NCI-H1436 (cell line): ENCODE measurements around the gene RNF223.
"Not testable (repeated sequence)": the region's sequence is repeated elsewhere in the genome, so short reads cannot be mapped to it uniquely, and the experiment has no call there.

ENCODE experiments used
- DNase-seq: peaks from one replicate; lab custom pipeline; 2025; lab: John Stamatoyannopoulos, UW

RNF223 gene

GRCh38 chr1:1059494-1060280 lies 14.4 kb downstream of the RNF223 start:
- peak; percentile 76 for DNase-seq

GRCh38 chr1:1058921-1059493 lies 15.1 kb downstream of the RNF223 start:
- no peak for DNase-seq

- DNase-seq: no peak
Measured at GRCh38 chr1:1058088-1058905, 15.8 kb downstream of the RNF223 start.

GRCh38 chr1:1057769-1058087 lies 16.4 kb downstream of the RNF223 start:
- DNase-seq: not testable (repeated sequence)

- DNase-seq: no peak
Measured at GRCh38 chr1:1055841-1056736, 18.0 kb downstream of the RNF223 start.

GRCh38 chr1:1054971-1055370 lies 19.1 kb downstream of the RNF223 start:
- no peak for DNase-seq

- DNase-seq: no peak
Measured at GRCh38 chr1:1054099-1054700, 19.9 kb downstream of the RNF223 start.

GRCh38 chr1:1053682-1054081 lies 20.4 kb downstream of the RNF223 start:
- no peak for DNase-seq

GRCh38 chr1:1053022-1053421 lies 21.1 kb downstream of the RNF223 start:
- no peak for DNase-seq

- DNase-seq: no peak
Measured at GRCh38 chr1:1052003-1052840, 21.9 kb downstream of the RNF223 start.

- DNase-seq: no peak
Measured at GRCh38 chr1:1051127-1051810, 22.8 kb downstream of the RNF223 start.

- DNase-seq: no peak
Measured at GRCh38 chr1:1050577-1051052, 23.5 kb downstream of the RNF223 start.

GRCh38 chr1:1049318-1050165 lies 24.6 kb downstream of the RNF223 start:
- DNase-seq: no peak

- DNase-seq: no peak
Measured at GRCh38 chr1:1048765-1049164, 25.3 kb downstream of the RNF223 start.

- no peak for DNase-seq
Measured at GRCh38 chr1:1047963-1048362, 26.1 kb downstream of the RNF223 start.

GRCh38 chr1:1047407-1047806 lies 26.7 kb downstream of the RNF223 start:
- no peak for DNase-seq

- DNase-seq: no peak
Measured at GRCh38 chr1:1046767-1047166, 27.3 kb downstream of the RNF223 start.

GRCh38 chr1:1046243-1046642 lies 27.9 kb downstream of the RNF223 start:
- DNase-seq: no peak

- DNase-seq: no peak
Measured at GRCh38 chr1:1045129-1045528, 29.0 kb downstream of the RNF223 start.
